Activated B cell treated with CpG ODN at 0.5 μM for 24 hours (primary cell): Measurements from ENCODE around the gene RXRA. TPM values are rescaled to one million over a fixed set of nuclear protein-coding genes. Genes with fewer than 3 reads are reported as not detected.

Experiments
- ATAC-seq: fragments of 200-7000 bp; cut with Tn5 transposase; one replicate; pipeline ENCODE4 v1.10.0; 2021; ENCODE audit warnings: low read depth, mild to moderate bottlenecking, moderate library complexity
- CTCF ChIA-PET: fragments of 350-600 bp; sonication (Branson Sonifier 250); formaldehyde crosslinking; loops from one replicate; lab custom pipeline; 2021; ENCODE audit warnings: antibody characterized with exemption; lab: Charles Lee
- POLR2A ChIA-PET: fragments of 350-600 bp; sonication (Branson Sonifier 250); formaldehyde crosslinking; loops from one replicate; lab custom pipeline; 2021; ENCODE audit warnings: antibody characterized with exemption; lab: Charles Lee
- DNase-seq: peaks from one replicate; pipeline ENCODE4 v3.0.0; 2022
- H3K27ac Mint-ChIP-seq: one replicate; pipeline ENCODE4 v1.8.0; 2020; ENCODE audit warnings: mixed read lengths
- H3K27me3 Mint-ChIP-seq: one replicate; pipeline ENCODE4 v1.8.0; 2021; ENCODE audit warnings: mixed read lengths
- H3K36me3 Mint-ChIP-seq: one replicate; pipeline ENCODE4 v1.8.0; 2021; ENCODE audit warnings: low read depth, mixed read lengths
- H3K4me1 Mint-ChIP-seq: one replicate; pipeline ENCODE4 v1.8.0; 2021; ENCODE audit warnings: mixed read lengths
- H3K4me3 Mint-ChIP-seq: one replicate; pipeline ENCODE4 v1.8.0; 2020; ENCODE audit warnings: mild to moderate bottlenecking, mixed read lengths
- H3K9me3 Mint-ChIP-seq: one replicate; pipeline ENCODE4 v1.8.0; 2020; ENCODE audit warnings: mixed read lengths
- intact Hi-C: fragments of 100-400 bp; cut with micrococcal nuclease; formaldehyde crosslinking; loops from one replicate; pipeline ENCODE4 v1.15.1; 2024
- total RNA-seq: library from RNA; stranded (reverse); gene quantifications from 2 replicates; pipeline ENCODE4 v1.2.3, GENCODE V29; 2022
- TF ChIP-seq, protein P1 (sequence below): fragments of 200-600 bp; IDR thresholded peaks from one replicate; pipeline ENCODE4 v1.8.0; 2022; ENCODE audit warnings: antibody characterized with exemption, mild to moderate bottlenecking

The RXRA gene
- total RNA-seq, 1 donor from 2014 or later: 5.0 TPM

DNA sequence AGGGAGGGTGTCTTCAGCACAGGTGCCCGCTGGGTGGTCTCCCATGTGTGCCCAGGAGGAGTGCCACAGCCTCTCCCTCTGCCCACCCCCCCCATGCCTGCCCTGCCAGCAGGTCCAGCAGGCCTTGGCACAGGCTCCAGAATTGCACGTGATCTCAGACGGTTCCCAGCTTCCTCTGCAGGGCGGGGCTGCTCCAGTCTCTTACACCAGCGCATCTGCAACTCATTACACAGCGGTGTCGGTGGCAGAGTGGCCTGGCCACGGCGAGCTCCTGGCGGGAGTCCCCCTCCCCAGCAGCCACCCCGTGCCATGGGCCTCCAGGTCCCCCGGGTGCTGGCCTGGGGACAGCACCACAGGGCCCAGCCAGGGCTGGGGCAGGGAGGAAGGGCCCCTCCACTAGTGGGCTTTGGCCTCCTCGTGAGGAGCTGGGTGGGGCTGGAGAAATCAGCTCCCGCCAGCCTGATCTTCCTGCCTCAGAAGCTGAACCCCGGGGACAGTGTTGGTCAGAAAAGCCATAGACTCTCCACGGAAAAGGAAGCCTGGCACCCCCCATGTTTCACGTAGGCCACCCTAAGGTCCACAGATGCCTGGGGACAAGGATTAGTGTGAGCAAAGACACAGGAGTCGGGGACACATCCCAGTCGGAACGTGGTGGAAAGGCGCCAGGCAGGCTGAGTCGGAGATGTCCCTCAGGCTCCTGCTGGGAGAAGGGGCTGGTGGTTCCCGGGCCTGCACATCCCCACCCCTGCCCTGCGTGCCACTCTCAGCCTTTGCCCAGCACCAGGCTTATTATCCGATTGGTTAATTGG, 40.2 kb downstream of the RXRA start:
- Mint-ChIP-seq H3K36me3 (no peaks in the 10 kb centered on the region), H3K9me3 (no peaks in the 10 kb centered on the region), H3K27me3 (no peaks in the 10 kb centered on the region), H3K4me1 (peaks cover 2% of the 10 kb centered on the region), H3K4me3 (no peak overlapping the region), H3K27ac (no peak overlapping the region)
- ChIA-PET CTCF (interaction anchor here (1.1 to 1.2 kb wide), 2 partner anchors 30 to 76 kb away, joined by 3 to 5 read pairs; no protein-coding TSS in a partner anchor), POLR2A (no interaction called here)
- TF ChIP-seq, protein P1, sequence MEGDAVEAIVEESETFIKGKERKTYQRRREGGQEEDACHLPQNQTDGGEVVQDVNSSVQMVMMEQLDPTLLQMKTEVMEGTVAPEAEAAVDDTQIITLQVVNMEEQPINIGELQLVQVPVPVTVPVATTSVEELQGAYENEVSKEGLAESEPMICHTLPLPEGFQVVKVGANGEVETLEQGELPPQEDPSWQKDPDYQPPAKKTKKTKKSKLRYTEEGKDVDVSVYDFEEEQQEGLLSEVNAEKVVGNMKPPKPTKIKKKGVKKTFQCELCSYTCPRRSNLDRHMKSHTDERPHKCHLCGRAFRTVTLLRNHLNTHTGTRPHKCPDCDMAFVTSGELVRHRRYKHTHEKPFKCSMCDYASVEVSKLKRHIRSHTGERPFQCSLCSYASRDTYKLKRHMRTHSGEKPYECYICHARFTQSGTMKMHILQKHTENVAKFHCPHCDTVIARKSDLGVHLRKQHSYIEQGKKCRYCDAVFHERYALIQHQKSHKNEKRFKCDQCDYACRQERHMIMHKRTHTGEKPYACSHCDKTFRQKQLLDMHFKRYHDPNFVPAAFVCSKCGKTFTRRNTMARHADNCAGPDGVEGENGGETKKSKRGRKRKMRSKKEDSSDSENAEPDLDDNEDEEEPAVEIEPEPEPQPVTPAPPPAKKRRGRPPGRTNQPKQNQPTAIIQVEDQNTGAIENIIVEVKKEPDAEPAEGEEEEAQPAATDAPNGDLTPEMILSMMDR: no peak
- DNase-seq (no peak), ATAC-seq (no peak)
- intact Hi-C loops: no loop called here

DNA sequence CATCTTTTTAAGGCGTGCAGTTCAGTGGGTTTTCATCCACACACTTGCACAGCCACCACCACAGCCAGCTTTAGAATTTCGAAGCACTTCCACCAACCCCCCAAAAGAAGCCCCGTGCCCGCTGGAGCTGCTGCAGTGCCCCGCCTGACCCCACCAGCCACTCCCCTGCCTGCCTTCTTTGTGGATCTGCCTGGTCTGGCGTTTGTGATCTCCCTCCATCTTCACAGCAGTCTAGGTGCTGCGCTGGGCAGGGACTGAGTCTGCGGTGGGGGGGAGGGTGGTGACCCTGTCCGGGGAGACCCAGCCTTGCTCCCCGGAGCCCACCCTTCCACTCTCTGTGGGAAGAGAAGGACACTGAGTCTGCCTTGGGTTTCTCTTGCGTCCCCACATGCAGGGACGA, 40.8 kb downstream of the RXRA start:
- no peak overlapping the region for H3K27ac Mint-ChIP-seq
- H3K27me3 Mint-ChIP-seq: no peaks in the 10 kb centered on the region
- peaks cover 2% of the 10 kb centered on the region for H3K4me1 Mint-ChIP-seq
- TF ChIP-seq, protein P1: no peak
- intact Hi-C loops: no loop called here
- H3K36me3 Mint-ChIP-seq: no peaks in the 10 kb centered on the region
- H3K9me3 Mint-ChIP-seq: no peaks in the 10 kb centered on the region
- DNase-seq (no peak), ATAC-seq (no peak)
- POLR2A ChIA-PET: no interaction called here
- CTCF ChIA-PET: interaction anchor here (1.2 kb wide), 1 partner anchor 76 kb away, joined by 5 read pairs; no protein-coding TSS in a partner anchor
- no peak overlapping the region for H3K4me3 Mint-ChIP-seq

DNA sequence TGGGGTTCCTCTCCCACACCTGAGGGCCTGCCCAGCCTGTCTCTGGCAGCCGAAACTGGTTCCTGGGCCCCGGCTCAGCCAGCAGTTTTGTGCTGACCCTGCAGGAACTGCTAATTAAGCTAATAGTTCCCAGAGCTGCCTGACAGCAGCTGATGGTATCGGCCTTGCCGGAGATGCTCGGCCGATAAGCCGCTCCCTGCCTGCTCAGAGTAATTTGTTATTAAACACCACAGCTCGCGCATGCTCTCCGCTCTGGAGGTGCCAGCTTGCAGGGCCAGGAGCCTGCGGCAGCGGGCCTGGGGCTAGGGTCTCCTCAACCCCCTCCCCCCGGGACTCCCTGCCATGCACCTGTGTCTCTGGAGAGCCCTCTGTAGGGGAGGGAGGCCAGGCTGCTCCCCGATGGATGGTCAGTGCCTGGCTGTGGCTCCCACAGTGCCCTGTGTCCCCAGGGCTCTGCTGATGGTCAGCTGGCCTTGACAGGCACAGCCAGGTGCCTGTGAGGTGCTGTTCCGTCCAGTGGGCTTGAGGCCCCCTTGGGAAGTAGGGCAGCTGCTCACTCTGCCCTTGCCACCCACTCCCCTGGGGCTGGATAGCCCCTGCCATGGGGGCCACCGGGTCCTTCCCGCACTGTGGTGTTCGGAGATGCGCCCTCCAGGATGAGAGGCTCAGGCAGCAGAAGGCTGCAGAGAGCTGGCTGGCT, 41.7 kb downstream of the RXRA start:
- intact Hi-C loops: no loop called here
- DNase-seq: no peak
- H3K27me3 Mint-ChIP-seq: no peaks in the 10 kb centered on the region
- no peaks in the 10 kb centered on the region for H3K36me3 Mint-ChIP-seq
- H3K4me3 Mint-ChIP-seq: no peak overlapping the region
- ChIA-PET CTCF (no interaction called here), POLR2A (no interaction called here)
- ATAC-seq: no peak
- TF ChIP-seq, protein P1: no peak
- no peak overlapping the region for H3K27ac Mint-ChIP-seq
- H3K4me1 Mint-ChIP-seq: peaks cover 2% of the 10 kb centered on the region
- no peaks in the 10 kb centered on the region for H3K9me3 Mint-ChIP-seq

DNA sequence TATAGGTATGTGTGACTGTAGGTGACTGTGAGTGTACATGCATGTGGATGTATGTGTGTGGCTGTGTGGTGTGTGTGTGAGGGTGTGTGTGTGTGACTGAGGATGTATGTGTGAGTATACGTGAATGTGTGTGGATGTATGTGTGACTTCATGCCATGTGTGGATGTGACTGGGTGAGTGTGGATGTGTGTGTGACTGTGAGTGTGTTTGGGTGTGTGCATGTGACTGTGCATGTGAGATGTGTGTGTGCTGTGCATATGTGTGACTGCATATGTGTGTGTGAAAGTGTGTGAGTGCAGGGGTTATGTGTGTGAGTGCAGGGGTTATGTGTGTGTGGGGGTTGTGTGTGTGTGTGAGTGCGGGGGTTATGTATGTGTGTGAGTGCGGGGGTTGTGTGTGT, 42.3 kb downstream of the RXRA start:
- Mint-ChIP-seq H3K4me3 (no peak overlapping the region), H3K4me1 (peaks cover 2% of the 10 kb centered on the region), H3K27ac (no peak overlapping the region), H3K27me3 (no peaks in the 10 kb centered on the region), H3K36me3 (no peaks in the 10 kb centered on the region), H3K9me3 (no peaks in the 10 kb centered on the region)
- DNase-seq: no peak
- ChIA-PET POLR2A (no interaction called here), CTCF (no interaction called here)
- TF ChIP-seq, protein P1: no peak
- ATAC-seq: no peak
- intact Hi-C loops: no loop called here
